Upper lobe of right lung (tissue), 1 donor: ENCODE results near the gene CLMP. TPM values are rescaled to one million over a fixed set of nuclear protein-coding genes. Genes with fewer than 3 reads are reported as not detected.

Source experiments
- ATAC-seq: fragments of 200-7000 bp; cut with Tn5 transposase; one replicate; pipeline ENCODE4 v1.9.1; 2020; ENCODE audit warnings: mild to moderate bottlenecking, moderate library complexity
- DNase-seq: peaks from one replicate; pipeline ENCODE4 v3.0.0-alpha.2; 2020
- H3K27ac ChIP-seq: fragments of 200-600 bp; one replicate; pipeline ENCODE4 v1.8.0; 2022
- H3K27me3 ChIP-seq: fragments of 200-600 bp; one replicate; pipeline ENCODE4 v1.8.0; 2022; ENCODE audit warnings: mild to moderate bottlenecking
- H3K36me3 ChIP-seq: fragments of 200-600 bp; one replicate; pipeline ENCODE4 v1.8.0; 2022
- H3K4me1 ChIP-seq: fragments of 200-600 bp; one replicate; pipeline ENCODE4 v1.8.0; 2022
- H3K4me3 ChIP-seq: fragments of 200-600 bp; one replicate; pipeline ENCODE4 v1.8.0; 2022; ENCODE audit warnings: mild to moderate bottlenecking
- H3K9me3 ChIP-seq: fragments of 200-600 bp; one replicate; pipeline ENCODE4 v1.8.0; 2022
- CTCF ChIP-seq: fragments of 200-600 bp; IDR thresholded peaks from one replicate; pipeline ENCODE4 v1.8.0; 2022; ENCODE audit warnings: antibody characterized with exemption
- intact Hi-C: fragments of 100-400 bp; cut with DNase I; formaldehyde crosslinking; loops from one replicate; pipeline ENCODE4 v1.11.0; 2022
- total RNA-seq: library from RNA; stranded (reverse); fragmentation: NEBNext Ultra II Directional; extraction: Animal tissue kit (Norgen Biotek cat#: 25700); gene quantifications from one replicate; pipeline ENCODE4 v1.2.1, GENCODE V29; 2021
- donor health status: DM: no; HTN: yes; CAD: no; lungs with severe emphysema.

CLMP gene
- total RNA-seq, 1 donor from 2014 or later = 17.6 TPM

GRCh38 chr11:123179586-123179985 is 15.5 kb downstream of the CLMP start:
- no peaks in the 10 kb centered on the region for H3K9me3 ChIP-seq
- intact Hi-C loops = no loop called here
- no peak for TF ChIP-seq CTCF
- H3K27ac ChIP-seq = no peak overlapping the region
- H3K4me3 ChIP-seq = no peak overlapping the region
- H3K36me3 ChIP-seq = no peaks in the 10 kb centered on the region
- ATAC-seq (no peak), DNase-seq (no peak)
- H3K4me1 ChIP-seq = peaks cover 8% of the 10 kb centered on the region
- H3K27me3 ChIP-seq = no peaks in the 10 kb centered on the region

- Histone ChIP-seq H3K4me1 (peaks cover 15% of the 10 kb centered on the region), H3K36me3 (no peaks in the 10 kb centered on the region), H3K27ac (no peak overlapping the region), H3K4me3 (no peak overlapping the region), H3K27me3 (no peaks in the 10 kb centered on the region), H3K9me3 (no peaks in the 10 kb centered on the region)
- DNase-seq (no peak), ATAC-seq (no peak)
- intact Hi-C loops = no loop called here
- no peak for TF ChIP-seq CTCF
Observed at GRCh38 chr11:123178186-123178585, 16.9 kb downstream of the CLMP start.

- H3K4me3 ChIP-seq = no peak overlapping the region
- no peaks in the 10 kb centered on the region for H3K9me3 ChIP-seq
- no peak for DNase-seq
- H3K27ac ChIP-seq = no peak overlapping the region
- TF ChIP-seq CTCF = no peak
- H3K36me3 ChIP-seq = no peaks in the 10 kb centered on the region
- no peak for ATAC-seq
- no peaks in the 10 kb centered on the region for H3K27me3 ChIP-seq
- H3K4me1 ChIP-seq = peaks cover 15% of the 10 kb centered on the region
- intact Hi-C loops = no loop called here
Observed at GRCh38 chr11:123176785-123177184, 18.3 kb downstream of the CLMP start.

- ATAC-seq (peak; percentile 71), DNase-seq (no peak)
- TF ChIP-seq CTCF = no peak
- Histone ChIP-seq H3K27me3 (no peaks in the 10 kb centered on the region), H3K4me3 (no peak overlapping the region), H3K36me3 (no peaks in the 10 kb centered on the region), H3K4me1 (peaks cover 13% of the 10 kb centered on the region), H3K9me3 (no peaks in the 10 kb centered on the region), H3K27ac (peak overlapping the region; percentile 56)
- intact Hi-C loops = no loop called here
Observed at GRCh38 chr11:123174196-123175183, 20.6 kb downstream of the CLMP start.

- no peak overlapping the region for H3K4me3 ChIP-seq
- no peak for DNase-seq
- H3K27me3 ChIP-seq = no peaks in the 10 kb centered on the region
- TF ChIP-seq CTCF = no peak
- peaks cover 13% of the 10 kb centered on the region for H3K4me1 ChIP-seq
- H3K36me3 ChIP-seq = no peaks in the 10 kb centered on the region
- H3K9me3 ChIP-seq = no peaks in the 10 kb centered on the region
- intact Hi-C loops = no loop called here
- no peak for ATAC-seq
- H3K27ac ChIP-seq = no peak overlapping the region
Observed at GRCh38 chr11:123173856-123174186, 21.2 kb downstream of the CLMP start.
